Stimulated activated CD8-positive, alpha-beta memory T cell treated with anti-CD3 and anti-CD28 coated beads, Interleukin-12 subunit alpha, Interleukin-12 subunit beta, amount 100 ng/mL, for 24 hours (primary cell): ENCODE results near the gene FNBP1L.

Experiments
- DNase-seq: peaks from one replicate; pipeline ENCODE4 v3.0.0-alpha.2; 2020; ENCODE audit errors: extremely low read depth

Gene FNBP1L

DNA sequence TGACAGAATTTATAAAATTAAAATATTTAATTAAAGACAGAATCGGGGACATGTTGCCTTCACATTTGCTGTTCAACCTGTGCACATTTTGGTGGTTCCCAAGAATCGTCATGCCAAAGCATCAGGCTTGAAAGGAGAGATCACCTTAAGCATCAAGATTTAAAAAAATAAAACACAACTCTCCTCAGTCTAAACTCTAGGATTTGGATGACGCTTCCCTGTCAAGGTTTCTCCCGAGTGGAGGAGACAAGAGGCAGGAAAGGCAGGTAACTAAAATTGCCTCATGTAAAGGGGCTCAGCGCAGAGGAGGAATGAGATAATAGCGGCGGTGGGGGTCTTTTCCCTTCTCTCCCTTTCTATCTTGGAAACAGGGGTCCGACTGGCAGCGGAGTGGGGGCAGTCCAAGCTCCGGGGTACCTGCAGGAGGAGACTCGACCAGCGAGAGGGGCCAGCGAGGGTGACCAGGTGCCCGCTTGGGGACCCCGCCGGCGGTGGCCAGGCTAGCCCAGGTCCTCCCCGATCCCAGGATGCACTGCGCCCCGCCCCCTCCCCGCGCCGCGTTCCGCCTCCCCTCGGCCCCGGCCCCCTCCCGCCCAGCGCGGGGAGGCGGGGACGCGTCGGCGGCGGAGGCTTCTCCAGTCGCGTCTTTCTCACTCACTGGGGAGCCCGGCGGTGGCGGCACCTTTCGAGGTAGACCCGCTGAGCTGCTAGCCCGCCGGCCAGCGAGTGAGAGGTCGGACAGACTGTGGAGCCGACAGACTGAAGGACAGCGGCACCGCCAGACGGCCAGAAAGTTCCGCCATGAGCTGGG is at the start of gene FNBP1L:
TSS of gene FNBP1L (plus strand) at position 638 of the 811 bp plus-strand sequence. CDS start at position 802, 164 bp downstream.
- no peak for DNase-seq

DNA sequence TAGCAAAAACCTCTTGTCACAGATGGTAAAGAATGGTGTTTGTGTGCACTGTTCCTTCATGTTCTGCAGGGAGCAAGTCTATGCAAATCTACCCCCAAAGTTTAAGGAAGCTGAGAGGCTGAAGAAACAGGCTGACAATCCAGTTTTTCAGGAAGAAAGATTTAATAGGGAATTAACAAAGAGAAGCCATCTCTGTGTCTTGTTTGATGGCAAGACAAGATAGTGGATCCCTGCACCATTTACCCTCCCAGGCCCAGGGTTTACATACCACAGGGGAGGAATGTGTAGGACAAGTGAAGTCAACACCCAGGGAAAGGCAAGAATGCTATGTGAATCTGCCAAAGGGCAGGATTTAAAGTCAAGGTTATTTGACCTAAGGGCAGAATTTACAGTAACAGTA is 48.1 kb upstream of the FNBP1L start:
- DNase-seq: no peak

DNA sequence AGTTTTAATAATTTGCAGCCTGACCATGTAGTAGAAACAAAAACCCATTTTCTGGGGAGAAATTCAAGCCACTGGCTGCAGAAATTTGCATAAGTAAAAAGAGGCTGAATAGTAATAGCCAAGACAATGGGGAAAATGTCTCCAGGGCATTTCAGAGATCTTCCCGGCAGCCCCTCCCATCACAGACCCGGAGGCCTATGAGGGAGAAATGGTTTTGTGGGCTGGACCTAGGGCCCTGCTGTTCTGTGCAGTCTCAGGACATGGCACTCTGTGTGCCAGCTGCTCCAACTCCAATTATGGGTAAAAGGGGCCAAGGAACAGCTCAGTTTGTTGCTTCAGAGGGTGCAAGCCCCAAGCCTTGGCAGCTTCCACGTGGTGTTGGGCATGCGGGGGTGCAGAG is 39.7 kb upstream of the FNBP1L start:
- no peak for DNase-seq

DNA sequence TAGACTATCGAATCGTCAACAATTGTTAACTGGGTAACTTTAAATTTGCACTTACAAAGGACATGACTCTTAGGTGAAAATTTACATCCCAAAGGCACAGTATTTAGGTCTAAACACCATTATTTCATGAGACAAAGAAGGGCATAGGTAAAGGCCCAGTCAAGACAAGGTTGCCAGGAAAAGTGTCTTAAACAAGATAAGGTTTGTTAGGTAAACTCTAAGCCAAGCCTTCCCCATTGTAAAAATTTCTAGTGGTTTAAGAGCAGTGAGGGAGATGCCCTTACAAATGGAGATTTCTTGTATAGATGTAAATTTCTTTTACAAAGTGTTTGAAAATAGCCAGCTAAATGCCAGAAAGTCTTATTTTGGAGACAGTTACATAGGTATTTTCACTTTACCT is 36.9 kb upstream of the FNBP1L start:
- DNase-seq: no peak

DNA sequence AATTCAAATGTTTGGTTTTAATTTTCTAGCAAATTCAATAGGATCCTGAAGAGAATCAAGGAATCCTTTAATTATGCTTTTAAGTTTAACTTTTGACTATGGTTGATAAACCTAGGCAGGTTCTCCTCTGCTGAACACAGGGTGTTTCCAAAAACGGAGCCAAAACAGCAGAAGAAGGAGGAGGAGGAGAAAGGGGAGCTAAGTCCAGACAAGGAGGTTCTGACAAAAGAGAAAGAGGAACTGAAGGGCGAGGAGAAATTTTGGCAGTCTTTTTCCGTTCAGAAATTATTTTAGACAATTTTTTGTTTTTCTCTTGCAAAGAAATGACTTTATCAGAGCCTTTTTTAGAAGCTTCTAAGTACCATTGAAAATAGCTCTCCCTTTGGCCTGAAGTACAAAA is 33.2 kb upstream of the FNBP1L start:
- no peak for DNase-seq

DNA sequence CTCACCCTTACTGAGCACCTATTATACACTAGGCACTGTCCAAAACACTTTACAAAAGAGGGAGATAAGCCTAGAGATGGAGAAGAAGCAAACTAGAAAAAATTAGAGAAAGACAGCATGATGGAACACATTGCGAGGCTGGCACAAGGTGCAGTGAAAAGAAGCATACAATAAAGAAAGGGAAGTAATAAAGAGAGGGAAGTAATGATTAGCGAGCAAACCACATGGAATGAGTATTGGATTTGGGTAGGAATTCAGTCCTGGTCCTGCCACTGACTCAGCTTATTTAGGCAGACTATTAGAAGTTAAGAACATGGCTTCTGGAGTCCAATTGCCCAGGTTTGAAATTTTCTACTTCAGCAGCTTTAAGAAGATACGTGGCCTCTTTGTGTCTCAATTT is 32.6 kb upstream of the FNBP1L start:
- DNase-seq: no peak

DNA sequence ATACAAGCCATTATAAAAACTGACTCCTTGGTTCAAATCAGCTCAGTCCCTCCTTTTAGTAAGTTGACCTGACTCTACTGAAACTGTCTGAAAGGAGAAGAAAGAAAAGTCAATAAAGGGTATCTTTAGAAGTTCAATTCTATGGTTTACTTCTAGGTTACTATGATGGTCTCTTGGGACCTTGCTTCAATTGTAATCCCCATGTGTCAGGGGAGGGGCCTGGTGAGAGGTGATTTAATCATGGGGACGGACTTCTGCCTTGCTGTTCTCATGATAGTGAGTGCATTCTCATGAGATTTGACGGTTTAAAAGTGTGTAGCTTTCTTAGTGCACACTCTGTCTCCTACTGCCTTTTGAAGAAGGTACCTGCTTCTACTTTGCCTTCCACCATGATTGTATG is 31.7 kb upstream of the FNBP1L start:
- no peak for DNase-seq

DNA sequence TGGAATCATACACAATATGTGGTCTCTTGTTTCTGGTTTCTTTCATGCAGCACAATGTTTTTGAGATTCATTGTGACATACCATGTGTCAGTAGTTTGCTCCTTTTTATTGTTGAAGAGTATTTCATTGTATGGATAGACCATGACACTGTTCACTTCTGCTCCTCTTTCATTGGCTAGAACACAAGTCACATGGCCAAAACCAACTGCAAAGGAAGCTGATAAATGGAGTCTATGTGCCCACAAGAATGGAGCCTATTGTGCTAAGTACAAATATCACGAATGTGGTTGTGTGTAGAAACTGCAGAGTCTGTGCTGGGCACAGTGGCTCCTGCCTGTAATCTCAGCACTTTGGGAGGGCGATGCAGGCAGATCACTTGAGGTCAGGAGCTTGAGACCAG is 28.6 kb upstream of the FNBP1L start:
- DNase-seq: no peak

DNA sequence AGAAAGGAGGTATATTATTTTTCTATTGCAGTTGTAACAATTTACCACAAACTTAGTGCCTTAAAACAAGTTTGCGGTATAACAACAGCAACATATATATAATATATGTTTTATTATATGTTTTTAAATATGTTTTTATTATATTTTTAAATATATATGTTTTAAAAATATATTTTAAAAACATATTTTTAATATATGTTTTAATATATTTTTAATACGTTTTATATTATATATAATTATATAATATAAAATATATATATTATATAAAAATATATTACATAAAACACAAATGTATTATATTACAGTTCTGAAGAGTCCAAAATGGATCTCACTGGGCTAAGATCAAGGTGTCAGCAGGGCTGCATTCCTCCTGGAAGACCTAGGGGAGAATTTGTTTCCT is 27.5 kb upstream of the FNBP1L start:
- no peak for DNase-seq

DNA sequence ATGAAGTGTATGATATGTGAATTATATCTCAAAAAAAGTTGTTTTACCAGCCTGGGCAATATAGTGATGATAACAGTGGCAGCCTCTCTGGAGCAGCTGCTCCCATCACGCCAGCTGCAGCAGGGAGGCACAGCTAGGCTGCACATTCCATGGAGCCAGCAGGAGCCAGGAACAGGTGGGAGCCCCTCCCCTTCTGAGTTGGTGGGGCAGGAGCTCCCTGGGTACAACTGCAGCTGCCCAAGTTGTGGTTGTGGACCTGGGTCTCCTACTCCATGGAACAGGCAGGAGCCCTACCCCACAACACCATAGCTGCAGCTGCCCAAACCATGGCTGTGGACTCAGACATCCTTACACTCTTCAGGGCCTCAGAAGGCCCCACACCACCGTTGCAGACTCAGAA is 21.7 kb upstream of the FNBP1L start:
- no peak for DNase-seq

DNA sequence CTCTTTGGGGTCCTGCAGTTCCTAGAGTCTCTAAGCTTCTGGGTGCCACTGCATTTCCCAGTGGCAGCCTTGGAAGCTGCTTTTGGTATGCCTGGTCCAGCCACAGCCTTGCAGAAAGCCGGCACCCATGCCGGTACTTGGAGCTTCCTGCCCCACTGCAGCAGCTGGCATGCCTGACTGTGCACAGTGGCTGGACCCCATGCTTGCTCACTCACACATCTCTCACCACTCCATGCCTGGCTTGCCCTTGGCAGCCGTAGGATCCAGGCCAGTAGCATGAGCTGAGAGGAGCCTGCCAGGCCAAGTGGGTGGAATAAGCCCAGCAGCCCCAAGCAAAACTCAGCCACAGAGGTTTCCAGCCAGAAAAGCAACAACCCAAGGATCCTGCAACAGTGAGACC is 20.3 kb upstream of the FNBP1L start:
- no peak for DNase-seq

DNA sequence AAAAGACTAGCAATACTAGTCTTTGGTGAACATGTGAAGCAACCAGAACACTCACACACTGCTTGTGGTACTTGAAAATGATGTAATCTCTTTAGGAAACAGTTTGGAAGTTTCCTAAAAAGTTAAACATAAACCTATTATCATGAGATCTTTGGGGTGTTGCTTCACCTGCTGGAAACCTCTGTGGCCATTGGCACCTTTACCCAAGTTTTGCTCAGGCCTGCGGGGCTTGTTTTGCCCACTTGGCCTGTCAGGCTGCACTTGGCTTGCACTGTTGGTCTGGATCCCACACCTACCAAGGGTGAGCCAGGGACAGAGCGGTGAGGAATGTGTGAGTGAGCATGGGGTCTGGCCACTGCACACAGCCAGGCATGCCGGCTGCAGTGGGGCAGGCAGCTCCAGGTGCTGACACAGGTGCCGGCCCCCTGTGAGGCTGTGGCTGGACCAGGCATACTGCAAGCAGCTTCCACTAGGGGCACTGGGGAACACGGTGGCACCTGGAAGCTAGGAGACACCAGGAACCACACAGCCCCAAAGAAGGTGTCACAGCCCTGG is 14.4 kb upstream of the FNBP1L start:
- no peak for DNase-seq

DNA sequence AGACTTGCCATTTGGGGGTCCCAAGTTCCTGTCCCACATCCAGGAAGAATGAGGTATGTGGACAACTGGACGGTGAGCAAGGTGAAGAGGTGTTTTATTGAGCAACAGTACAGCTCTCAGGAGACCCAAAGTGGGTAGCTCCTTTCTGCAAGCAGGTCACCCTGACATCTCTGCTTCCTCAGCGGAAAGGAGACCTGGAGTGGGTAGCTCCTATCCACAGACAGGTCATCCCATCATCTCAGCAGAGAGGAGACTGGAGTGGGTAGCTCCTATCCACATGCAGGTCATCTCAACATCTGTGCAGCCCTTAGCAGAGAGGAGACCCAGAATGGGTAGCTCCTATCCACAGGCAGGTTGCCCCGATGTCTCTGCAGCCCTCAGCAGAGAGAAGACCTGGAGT is 13.8 kb upstream of the FNBP1L start:
- no peak for DNase-seq

DNA sequence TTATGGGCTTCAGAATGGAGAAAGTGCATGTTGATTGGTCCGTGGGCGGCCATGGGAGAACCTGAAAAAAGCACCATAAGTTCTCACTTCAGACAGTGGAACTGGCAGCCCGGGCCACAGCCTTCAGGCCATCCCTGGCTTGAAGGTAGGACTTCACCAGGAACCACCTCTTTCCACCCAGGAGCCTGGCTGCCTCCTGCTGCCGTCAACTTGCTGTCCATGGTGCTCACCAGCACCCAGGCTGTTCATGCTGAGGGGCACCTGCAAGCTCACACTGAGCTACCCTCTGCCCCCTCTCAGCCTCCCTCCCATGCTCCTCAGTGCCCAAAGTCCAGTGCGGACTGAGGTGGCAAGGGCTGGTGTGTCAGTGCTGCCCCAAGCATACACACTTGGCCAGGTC is 12.9 kb upstream of the FNBP1L start:
- DNase-seq: no peak

DNA sequence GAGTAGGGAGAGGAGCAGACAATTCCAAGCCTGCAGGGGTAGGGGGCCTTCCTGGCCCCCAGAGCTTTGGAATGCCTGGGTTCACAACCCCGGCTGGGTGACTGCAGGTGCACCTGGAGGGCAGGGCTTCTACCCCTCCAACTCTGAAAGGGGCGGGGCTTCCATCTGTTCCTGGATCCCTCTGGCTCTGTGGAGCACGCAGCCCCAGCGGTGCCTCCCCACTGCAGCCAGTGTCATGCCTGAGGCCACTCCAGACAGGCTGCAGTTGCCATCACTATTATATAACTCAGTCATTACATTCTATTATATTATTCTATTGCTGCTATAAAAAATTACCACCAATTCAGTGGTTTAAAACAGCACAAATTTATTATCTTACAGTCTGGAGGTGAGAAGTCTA is 12.5 kb upstream of the FNBP1L start:
- no peak for DNase-seq

DNA sequence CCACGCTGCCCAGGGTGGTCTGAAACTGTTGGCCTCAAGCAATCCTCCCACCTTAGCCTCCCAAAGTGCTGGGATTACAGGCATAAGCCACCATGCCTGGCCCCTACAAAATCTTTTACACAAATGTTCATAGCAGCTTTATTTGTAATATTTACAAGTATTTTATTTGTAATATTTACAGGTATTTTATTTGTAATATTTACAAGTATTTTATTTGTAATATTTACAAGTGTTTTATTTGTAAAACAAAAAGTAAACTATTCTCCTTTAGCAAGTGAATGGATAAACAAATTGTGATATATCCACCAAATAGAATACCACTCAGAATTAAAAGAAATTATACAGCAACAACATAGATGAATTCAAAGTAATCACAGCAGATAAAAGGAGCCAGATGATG is 11.4 kb upstream of the FNBP1L start:
- no peak for DNase-seq

DNA sequence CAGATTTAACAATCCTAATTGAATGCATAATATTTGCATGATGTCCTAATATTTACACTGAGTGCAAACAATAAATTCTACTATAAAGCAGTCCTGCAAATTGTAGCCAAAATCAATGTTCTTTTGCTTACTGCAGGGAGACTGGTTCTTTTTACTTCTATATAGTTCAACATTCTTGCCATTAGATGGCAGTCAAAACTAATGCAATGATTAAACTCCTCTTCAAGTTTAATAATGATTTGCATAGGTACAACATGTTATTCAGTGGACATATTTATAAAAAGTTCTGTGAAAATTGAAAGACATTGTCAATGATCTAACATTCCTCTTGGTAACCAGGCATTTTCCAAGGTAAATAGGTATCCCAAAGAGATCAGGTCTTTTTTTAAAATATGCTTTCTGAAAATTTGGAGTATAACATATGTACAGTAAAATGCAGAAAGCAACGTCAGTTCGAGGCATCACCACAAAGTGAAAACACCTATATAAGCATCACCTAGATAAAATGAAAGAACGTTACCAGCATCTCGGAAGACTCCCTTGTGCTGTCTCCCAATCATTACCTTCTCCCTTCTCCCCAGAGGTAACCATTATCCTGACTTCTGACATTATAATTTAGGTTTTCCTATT is 9.8 kb upstream of the FNBP1L start:
- DNase-seq: no peak

DNA sequence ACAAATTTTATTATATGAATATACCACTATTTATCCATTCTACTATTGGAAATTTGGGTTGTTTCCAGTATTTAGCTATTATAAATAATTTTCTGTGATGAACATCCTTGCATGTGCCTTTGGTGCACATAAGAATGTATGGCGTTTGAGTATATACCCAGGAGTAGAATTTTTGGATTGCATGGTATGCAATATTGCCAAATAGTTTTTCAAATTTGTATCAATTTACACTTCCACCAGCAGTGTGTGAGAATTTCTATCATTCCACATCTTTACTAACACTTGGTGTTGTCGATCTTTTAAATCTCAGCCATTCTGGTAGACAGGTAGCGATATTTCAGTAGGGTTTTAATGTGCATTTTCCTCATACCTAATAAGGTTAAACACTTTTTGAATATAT is 9.2 kb upstream of the FNBP1L start:
- no peak for DNase-seq

DNA sequence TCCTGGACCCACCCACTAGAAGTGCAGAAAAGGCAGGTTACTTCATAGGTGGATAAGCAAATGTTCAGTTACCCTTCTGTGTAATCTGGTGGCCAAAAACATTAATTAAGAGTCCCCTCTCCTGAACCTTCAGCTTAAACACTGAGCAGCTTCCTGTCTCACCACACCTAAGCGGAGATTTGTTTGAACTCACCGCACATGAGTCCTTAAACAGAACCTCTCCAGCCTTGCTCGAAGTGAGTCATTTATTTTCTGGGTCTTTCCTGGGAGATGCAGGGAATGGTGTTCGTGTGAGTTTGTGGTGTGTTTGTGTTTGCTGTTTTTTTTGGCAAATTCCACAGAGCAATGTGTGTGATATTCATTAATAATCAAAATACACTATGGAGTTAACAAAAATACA is 7.6 kb upstream of the FNBP1L start:
- DNase-seq: no peak

DNA sequence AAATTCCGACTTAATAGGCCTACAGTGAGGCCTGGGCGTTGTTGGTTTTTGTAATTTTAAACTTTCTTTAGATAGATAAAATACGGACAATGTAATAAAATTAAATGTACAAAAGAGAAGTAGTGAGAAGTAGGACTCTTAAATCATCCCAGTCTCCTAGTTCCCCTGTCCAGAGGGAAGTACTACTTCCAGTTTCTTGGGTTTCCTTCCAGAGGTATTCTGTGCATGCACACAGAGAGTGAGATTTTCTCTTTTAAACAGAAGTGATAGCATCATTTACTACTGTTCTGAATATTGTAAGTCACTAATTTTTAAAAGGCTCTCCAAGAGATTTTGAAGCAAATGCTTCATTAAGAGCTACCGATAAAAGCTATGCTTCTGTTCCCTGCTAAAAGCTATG is 7.2 kb upstream of the FNBP1L start:
- DNase-seq: no peak

DNA sequence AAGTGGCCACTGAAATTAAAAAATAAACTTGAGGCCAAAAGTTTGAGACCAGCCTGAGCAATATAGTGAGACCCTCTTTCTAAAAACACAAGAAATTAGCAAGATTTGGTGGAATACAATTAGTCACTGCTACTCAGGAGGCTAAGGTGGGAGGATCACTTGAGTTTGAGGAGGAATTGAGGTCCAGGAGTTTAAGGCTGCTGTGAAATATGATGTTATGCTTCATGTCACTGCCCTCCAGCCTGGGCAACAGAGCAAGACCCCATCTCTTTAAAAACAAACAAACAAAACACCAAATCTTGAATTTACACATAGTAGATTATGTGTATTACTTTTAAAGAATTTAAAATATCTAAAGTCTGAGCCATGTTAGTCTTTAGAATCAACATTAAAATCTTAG is 6.3 kb upstream of the FNBP1L start:
- no peak for DNase-seq

DNA sequence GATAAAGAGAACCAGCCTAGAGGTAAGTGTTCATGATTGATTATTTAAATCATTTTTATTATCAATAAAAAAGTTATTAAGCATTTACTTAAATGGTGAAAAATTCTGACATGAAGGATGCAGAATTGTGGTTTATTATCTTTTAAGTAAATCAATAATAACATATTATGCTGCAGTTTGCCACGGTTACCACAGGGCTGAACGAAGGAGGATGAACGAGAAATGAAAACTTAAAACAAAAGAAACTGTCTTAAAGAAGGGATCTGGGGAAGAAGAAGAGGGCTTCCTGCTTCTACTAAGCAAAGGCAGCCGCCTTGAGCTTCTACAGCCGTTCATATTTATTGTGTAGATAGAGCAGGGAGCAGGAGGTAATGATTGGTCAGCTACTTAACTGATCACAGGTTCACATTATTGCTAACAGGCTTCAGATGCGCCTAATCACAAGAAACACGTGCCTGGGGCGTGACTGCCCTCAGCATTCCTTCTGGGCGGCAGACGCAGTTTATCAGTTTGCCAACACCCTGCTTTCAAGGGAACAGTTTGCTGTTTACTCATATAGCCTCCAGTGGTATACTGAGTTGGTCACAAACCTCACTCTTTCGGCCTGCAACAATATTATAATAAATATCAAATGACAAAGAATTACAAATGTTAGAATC is 5.8 kb upstream of the FNBP1L start:
- no peak for DNase-seq

DNA sequence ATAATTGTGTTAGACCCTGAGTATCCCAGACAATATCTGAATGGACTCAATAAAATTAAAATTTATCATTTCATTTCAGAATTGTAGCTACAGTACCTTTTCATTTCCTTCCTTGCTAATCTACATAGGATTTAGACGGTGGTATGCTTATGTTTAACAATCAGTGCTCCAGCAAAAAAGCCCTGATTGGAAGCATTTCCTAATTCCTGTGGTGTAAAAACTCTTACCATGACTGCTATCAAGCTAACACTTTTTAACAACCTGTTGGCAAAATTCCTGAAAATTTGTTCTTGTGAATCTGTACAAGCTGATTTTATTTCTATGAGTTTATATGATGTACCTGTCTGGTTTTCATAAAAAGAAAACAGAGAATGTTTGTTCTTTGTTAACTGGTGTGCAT is 5.2 kb upstream of the FNBP1L start:
- DNase-seq: no peak
